AG04449 (cell line): Measurements from ENCODE around the gene BOC.

Source experiments
- CTCF ChIA-PET: fragments of 350-600 bp; formaldehyde crosslinking; extraction: SDS; loops from one replicate; lab custom pipeline; 2021; ENCODE audit warnings: antibody characterized with exemption; lab: Yijun Ruan, JAX
- POLR2A ChIA-PET: fragments of 400-600, 350-600 bp; formaldehyde crosslinking; extraction: SDS; loops from one replicate; lab custom pipeline; 2020; ENCODE audit warnings: antibody characterized with exemption, inconsistent platforms; lab: Yijun Ruan, JAX
- DNase-seq: peaks from one replicate; pipeline ENCODE4 v3.0.0-alpha.2; 2010; ENCODE audit warnings: low read depth, low spot score
- H3K4me3 ChIP-seq: 2 replicates; pipeline ENCODE4 v1.5.1; 2011; ENCODE audit warnings: low read depth, mild to moderate bottlenecking, control low read depth, low read length
- CTCF ChIP-seq: IDR thresholded peaks from one replicate; pipeline ENCODE4 v1.5.1; 2011; ENCODE audit warnings: mild to moderate bottlenecking, moderate library complexity, low read length, control low read depth, inconsistent platforms; ENCODE audit not compliant: insufficient read depth; ENCODE audit errors: missing control alignments

The BOC gene

GRCh38 chr3:113211330-113212149, at the start of gene BOC:
Gene BOC (plus strand): TSS chr3:113211557. CDS start chr3:113249803, 38,246 bp downstream.
- ChIA-PET CTCF (interaction anchor here (0.8 to 3.8 kb wide), 4 partner anchors 12 to 77 kb away, joined by 3 to 17 read pairs (median 3); no protein-coding TSS in a partner anchor), POLR2A (interaction anchor here (0.6 to 1.6 kb wide), 12 partner anchors 12 to 133 kb away, joined by 3 to 7 read pairs (median 4); no protein-coding TSS in a partner anchor)
- no peak for DNase-seq
- no peak for TF ChIP-seq CTCF
- H3K4me3 ChIP-seq = peak within 1 kb of the TSS; percentile 89

- POLR2A ChIA-PET = no interaction called here
- CTCF ChIA-PET = interaction anchor here (1.3 kb wide), 2 partner anchors 13 to 127 kb away, joined by 4 read pairs; no protein-coding TSS in a partner anchor
- no peak overlapping the region for H3K4me3 ChIP-seq
- DNase-seq = no peak
- TF ChIP-seq CTCF = no peak
Measured at GRCh38 chr3:113161661-113162060, 49.7 kb upstream of the BOC start.

- TF ChIP-seq CTCF = no peak
- H3K4me3 ChIP-seq = no peak overlapping the region
- POLR2A ChIA-PET = no interaction called here
- CTCF ChIA-PET = no interaction called here
- no peak for DNase-seq
Measured at GRCh38 chr3:113163152-113163551, 48.2 kb upstream of the BOC start.

GRCh38 chr3:113165841-113166240, 45.5 kb upstream of the BOC start:
- no peak for DNase-seq
- POLR2A ChIA-PET = interaction anchor here (1.1 to 1.2 kb wide), 2 partner anchors 16 to 38 kb away, joined by 3 to 4 read pairs; no protein-coding TSS in a partner anchor
- CTCF ChIA-PET = interaction anchor here (1.0 to 1.6 kb wide), 3 partner anchors 10 to 122 kb away, joined by 3 to 6 read pairs (median 3); no protein-coding TSS in a partner anchor
- no peak for TF ChIP-seq CTCF
- no peak overlapping the region for H3K4me3 ChIP-seq

- ChIA-PET POLR2A (interaction anchor here (0.6 to 1.2 kb wide), 4 partner anchors 15 to 301 kb away, joined by 3 to 4 read pairs (median 3); no protein-coding TSS in a partner anchor), CTCF (interaction anchor here (1.0 to 1.6 kb wide), 3 partner anchors 9 to 122 kb away, joined by 3 to 6 read pairs (median 3); no protein-coding TSS in a partner anchor)
- TF ChIP-seq CTCF = no peak
- no peak overlapping the region for H3K4me3 ChIP-seq
- DNase-seq = no peak
Measured at GRCh38 chr3:113166357-113166718, 45.0 kb upstream of the BOC start.
